ENCODE results near the gene DOCK3.

Gene DOCK3

DNA sequence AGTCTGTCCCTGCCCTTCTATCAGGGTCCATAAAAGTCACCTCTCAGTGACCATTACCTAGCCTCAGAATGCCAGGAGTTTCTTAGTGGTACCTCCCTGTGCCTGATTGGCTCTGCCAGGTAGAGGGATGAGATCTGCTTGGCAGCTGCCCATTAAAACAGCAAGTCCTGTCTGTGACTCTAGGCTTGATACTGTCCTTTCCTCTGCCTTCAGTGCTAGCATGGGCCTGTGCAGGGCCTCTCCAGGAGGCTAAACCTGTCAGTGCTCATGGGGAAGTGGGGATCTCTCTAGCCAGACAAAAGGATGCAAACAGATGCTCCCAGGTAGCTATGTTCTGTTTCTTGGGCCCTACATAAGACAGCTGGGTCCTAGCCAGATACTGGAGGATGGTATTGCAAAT lies 700.4 kb downstream of the DOCK3 start:
- Histone ChIP-seq H3K36me3 (ENCODE audit: control insufficient read depth, low read length) (no peaks in the 10 kb centered on the region), H3K4me1 (ENCODE audit: control insufficient read depth, low read length) (no peaks in the 10 kb centered on the region), H3K4me2 (ENCODE audit: low read length) (no peak overlapping the region), H3K9me2 (replicated peaks; ENCODE audit: control insufficient read depth, low read length) (no peaks in the 10 kb centered on the region), H4K20me1 (ENCODE audit: control insufficient read depth, insufficient read depth, low read depth, low read length) (no peaks in the 10 kb centered on the region), H3K4me3 (ENCODE audit: low read length) (no peak overlapping the region), H3F3A (ENCODE audit: control insufficient read depth, insufficient read depth) (no peaks in the 10 kb centered on the region), H3K79me2 (ENCODE audit: control insufficient read depth, low read length) (no peaks in the 10 kb centered on the region), H3K27me3 (ENCODE audit: control insufficient read depth, low read length) (peaks cover 25% of the 10 kb centered on the region), H3K9me3 (ENCODE audit: control insufficient read depth, insufficient read depth, low read length) (no peaks in the 10 kb centered on the region), H3K27ac (ENCODE audit: low read depth, low read length) (no peak overlapping the region)
- TF ChIP-seq, protein P1, sequence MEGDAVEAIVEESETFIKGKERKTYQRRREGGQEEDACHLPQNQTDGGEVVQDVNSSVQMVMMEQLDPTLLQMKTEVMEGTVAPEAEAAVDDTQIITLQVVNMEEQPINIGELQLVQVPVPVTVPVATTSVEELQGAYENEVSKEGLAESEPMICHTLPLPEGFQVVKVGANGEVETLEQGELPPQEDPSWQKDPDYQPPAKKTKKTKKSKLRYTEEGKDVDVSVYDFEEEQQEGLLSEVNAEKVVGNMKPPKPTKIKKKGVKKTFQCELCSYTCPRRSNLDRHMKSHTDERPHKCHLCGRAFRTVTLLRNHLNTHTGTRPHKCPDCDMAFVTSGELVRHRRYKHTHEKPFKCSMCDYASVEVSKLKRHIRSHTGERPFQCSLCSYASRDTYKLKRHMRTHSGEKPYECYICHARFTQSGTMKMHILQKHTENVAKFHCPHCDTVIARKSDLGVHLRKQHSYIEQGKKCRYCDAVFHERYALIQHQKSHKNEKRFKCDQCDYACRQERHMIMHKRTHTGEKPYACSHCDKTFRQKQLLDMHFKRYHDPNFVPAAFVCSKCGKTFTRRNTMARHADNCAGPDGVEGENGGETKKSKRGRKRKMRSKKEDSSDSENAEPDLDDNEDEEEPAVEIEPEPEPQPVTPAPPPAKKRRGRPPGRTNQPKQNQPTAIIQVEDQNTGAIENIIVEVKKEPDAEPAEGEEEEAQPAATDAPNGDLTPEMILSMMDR (IDR thresholded peaks at IDR 0.05; ENCODE audit: low read depth, low read length, poor library complexity, severe bottlenecking), result no peak
- TF ChIP-seq EZH2phosphoT487 (IDR thresholded peaks at IDR 0.05; ENCODE audit: borderline replicate concordance, low read length), result no peak

DNA sequence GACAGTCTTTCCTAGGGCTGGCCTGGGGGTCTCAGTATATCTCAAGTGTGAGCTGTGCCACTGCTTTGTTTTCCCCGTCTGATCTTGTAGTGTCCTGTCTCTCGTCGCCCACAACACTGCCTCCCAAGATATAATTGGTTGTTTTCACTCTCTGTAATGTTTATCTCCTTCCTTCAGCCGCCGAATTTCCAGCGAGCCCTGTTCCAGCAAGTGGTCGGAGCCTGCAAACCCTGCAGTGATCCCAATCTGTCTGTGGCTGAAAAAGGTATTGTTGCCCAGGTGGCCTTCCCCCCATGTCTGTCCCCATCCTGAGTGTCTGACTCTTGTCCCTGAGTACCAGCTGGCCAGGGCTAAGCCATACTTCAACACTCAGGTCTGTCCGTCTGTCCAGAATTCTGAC lies 700.8 kb downstream of the DOCK3 start:
- TF ChIP-seq EZH2phosphoT487 (IDR thresholded peaks at IDR 0.05; ENCODE audit: borderline replicate concordance, low read length), result no peak
- TF ChIP-seq, protein P1 (IDR thresholded peaks at IDR 0.05; ENCODE audit: low read depth, low read length, poor library complexity, severe bottlenecking), result no peak
- Histone ChIP-seq H3F3A (ENCODE audit: control insufficient read depth, insufficient read depth) (no peaks in the 10 kb centered on the region), H3K27ac (ENCODE audit: low read depth, low read length) (no peak overlapping the region), H3K9me3 (ENCODE audit: control insufficient read depth, insufficient read depth, low read length) (no peaks in the 10 kb centered on the region), H3K27me3 (ENCODE audit: control insufficient read depth, low read length) (peaks cover 20% of the 10 kb centered on the region), H3K79me2 (ENCODE audit: control insufficient read depth, low read length) (no peaks in the 10 kb centered on the region), H3K4me1 (ENCODE audit: control insufficient read depth, low read length) (no peaks in the 10 kb centered on the region), H3K36me3 (ENCODE audit: control insufficient read depth, low read length) (no peaks in the 10 kb centered on the region), H3K4me3 (ENCODE audit: low read length) (no peak overlapping the region), H3K9me2 (replicated peaks; ENCODE audit: control insufficient read depth, low read length) (no peaks in the 10 kb centered on the region), H3K4me2 (ENCODE audit: low read length) (no peak overlapping the region), H4K20me1 (ENCODE audit: control insufficient read depth, insufficient read depth, low read depth, low read length) (no peaks in the 10 kb centered on the region)

DNA sequence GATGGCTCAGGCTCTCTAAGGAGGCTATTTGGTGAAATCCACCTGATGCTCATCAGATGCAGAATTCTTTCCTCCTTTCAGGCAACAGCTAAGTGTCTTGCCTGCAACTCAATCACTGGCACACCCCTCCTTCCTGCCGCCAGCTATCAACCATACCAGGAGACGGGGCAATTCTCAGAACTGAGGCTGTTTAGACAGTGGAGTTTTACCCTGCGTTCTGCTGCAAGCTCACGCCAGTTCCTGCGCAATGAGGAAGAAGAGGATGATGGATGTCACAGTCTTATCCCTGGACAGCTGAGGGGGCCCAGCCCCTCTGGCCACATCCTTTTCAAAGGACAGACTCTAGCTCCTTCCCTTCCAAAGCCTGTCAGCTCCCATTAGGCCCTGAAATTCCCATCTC lies 703.3 kb downstream of the DOCK3 start:
- no peaks in the 10 kb centered on the region for H3F3A ChIP-seq (ENCODE audit: control insufficient read depth, insufficient read depth)
- H3K9me2 ChIP-seq (replicated peaks; ENCODE audit: control insufficient read depth, low read length), result no peaks in the 10 kb centered on the region
- H3K27ac ChIP-seq (ENCODE audit: low read depth, low read length), result no peak overlapping the region
- TF ChIP-seq, protein P1 (IDR thresholded peaks at IDR 0.05; ENCODE audit: low read depth, low read length, poor library complexity, severe bottlenecking), result no peak
- no peak for TF ChIP-seq EZH2phosphoT487 (IDR thresholded peaks at IDR 0.05; ENCODE audit: borderline replicate concordance, low read length)
- H3K36me3 ChIP-seq (ENCODE audit: control insufficient read depth, low read length), result no peaks in the 10 kb centered on the region
- H3K4me2 ChIP-seq (ENCODE audit: low read length), result no peak overlapping the region
- no peak overlapping the region for H3K4me3 ChIP-seq (ENCODE audit: low read length)
- peaks cover 12% of the 10 kb centered on the region for H3K27me3 ChIP-seq (ENCODE audit: control insufficient read depth, low read length)
- H3K9me3 ChIP-seq (ENCODE audit: control insufficient read depth, insufficient read depth, low read length), result no peaks in the 10 kb centered on the region
- H3K79me2 ChIP-seq (ENCODE audit: control insufficient read depth, low read length), result peaks cover 2% of the 10 kb centered on the region; the same call in 1 of the 2 replicates
- H4K20me1 ChIP-seq (ENCODE audit: control insufficient read depth, insufficient read depth, low read depth, low read length), result no peaks in the 10 kb centered on the region
- peaks cover 2% of the 10 kb centered on the region for H3K4me1 ChIP-seq (ENCODE audit: control insufficient read depth, low read length)

All from DOHH2 (cell line).